G401.6 (cell line): Measurements from ENCODE around the gene PITX1.
"Not testable (repeated sequence)": the region's sequence is repeated elsewhere in the genome, so short reads cannot be mapped to it uniquely, and the experiment has no call there.

Source experiments
- FAIRE-seq: peaks from 2 replicates; lab custom pipeline; 2012; peaks lifted over from hg19 to GRCh38; lab: Jason Lieb, UNC

Gene PITX1

GRCh38 chr5:135009736-135010501 is 24.1 kb downstream of the PITX1 start:
- FAIRE-seq: no peak

GRCh38 chr5:135008981-135009735 is 24.9 kb downstream of the PITX1 start:
- FAIRE-seq: no peak

- FAIRE-seq: no peak
These were observed 25.5 kb downstream of the PITX1 start for GRCh38 chr5:135008556-135008955.

- FAIRE-seq: no peak
These were observed 26.2 kb downstream of the PITX1 start for GRCh38 chr5:135007749-135008363.

- FAIRE-seq: no peak
These were observed 26.7 kb downstream of the PITX1 start for GRCh38 chr5:135007305-135007704.

- FAIRE-seq: no peak
These were observed 29.0 kb downstream of the PITX1 start for GRCh38 chr5:135005076-135005475.

GRCh38 chr5:135004376-135004775 is 29.7 kb downstream of the PITX1 start:
- no peak for FAIRE-seq

GRCh38 chr5:134998068-134998467 is 36.0 kb downstream of the PITX1 start:
- not testable (repeated sequence) for FAIRE-seq

GRCh38 chr5:134997015-134997414 is 37.0 kb downstream of the PITX1 start:
- FAIRE-seq: no peak

- FAIRE-seq: no peak
These were observed 38.1 kb downstream of the PITX1 start for GRCh38 chr5:134995850-134996402.

- FAIRE-seq: no peak
These were observed 39.4 kb downstream of the PITX1 start for GRCh38 chr5:134994560-134995156.

GRCh38 chr5:134993161-134993560 is 40.9 kb downstream of the PITX1 start:
- no peak for FAIRE-seq

GRCh38 chr5:134992148-134992547 is 41.9 kb downstream of the PITX1 start:
- FAIRE-seq: no peak

- not testable (repeated sequence) for FAIRE-seq
These were observed 43.8 kb downstream of the PITX1 start for GRCh38 chr5:134990183-134990582.

- no peak for FAIRE-seq
These were observed 44.7 kb downstream of the PITX1 start for GRCh38 chr5:134989266-134989830.

GRCh38 chr5:134982230-134982629 is 51.8 kb downstream of the PITX1 start:
- no peak for FAIRE-seq

- no peak for FAIRE-seq
These were observed 54.6 kb downstream of the PITX1 start for GRCh38 chr5:134979416-134979815.
